ENCODE results near the gene SLC1A2.

The SLC1A2 gene

GRCh38 chr11:35381709-35382322 is 37.5 kb downstream of the SLC1A2 start:
- Histone ChIP-seq H3K4me3 (no peak overlapping the region), H3K27ac (no peak overlapping the region)

DNA sequence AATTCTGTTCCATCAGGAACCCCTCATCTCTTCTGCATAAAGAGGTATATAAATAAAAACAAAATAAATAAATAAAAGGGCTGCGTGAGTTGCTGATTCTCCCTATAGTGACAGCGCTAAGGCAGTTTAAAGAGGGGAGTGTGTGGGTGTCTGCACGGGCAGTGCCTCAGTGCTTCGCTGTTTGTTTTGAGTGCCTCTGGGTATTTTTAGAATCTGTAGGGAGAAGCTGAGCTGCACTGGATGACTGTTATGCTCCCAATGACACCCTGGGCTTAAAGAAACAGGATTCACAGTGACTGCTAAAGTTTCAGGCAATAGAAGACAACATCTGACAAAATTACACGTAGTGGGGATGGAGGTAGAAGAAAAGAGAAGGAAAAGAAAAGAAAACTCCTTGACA is 38.8 kb downstream of the SLC1A2 start:
- no peak overlapping the region for H3K4me3 ChIP-seq
- H3K27ac ChIP-seq, result no peak overlapping the region

GRCh38 chr11:35377262-35377661 is 42.1 kb downstream of the SLC1A2 start:
- Histone ChIP-seq H3K4me3 (no peak overlapping the region), H3K27ac (peak overlapping the region in 3 of 21 experiments; percentile 10 to 40 (median 34))

DNA sequence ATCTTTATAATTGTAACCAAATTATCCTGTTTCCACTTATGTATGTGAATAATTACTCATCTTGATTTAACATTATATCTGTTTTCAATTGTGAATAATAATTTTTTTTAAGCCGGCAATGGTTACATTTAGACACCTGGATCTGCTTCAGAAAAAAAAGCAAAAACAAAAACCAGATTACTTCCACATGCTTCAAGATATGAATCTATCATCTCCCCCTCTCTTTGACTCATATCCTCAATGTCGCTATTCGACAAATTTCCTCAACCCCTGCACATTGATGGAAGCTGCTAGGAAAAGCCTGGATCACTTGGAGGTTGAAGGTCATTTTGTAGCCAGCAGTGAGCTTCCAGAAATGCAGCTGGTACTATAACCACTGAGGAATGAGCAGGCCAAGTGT is 42.7 kb downstream of the SLC1A2 start:
- Histone ChIP-seq H3K4me3 (no peak overlapping the region), H3K27ac (peak overlapping the region in 3 of 21 experiments; percentile 10 to 40 (median 34))

DNA sequence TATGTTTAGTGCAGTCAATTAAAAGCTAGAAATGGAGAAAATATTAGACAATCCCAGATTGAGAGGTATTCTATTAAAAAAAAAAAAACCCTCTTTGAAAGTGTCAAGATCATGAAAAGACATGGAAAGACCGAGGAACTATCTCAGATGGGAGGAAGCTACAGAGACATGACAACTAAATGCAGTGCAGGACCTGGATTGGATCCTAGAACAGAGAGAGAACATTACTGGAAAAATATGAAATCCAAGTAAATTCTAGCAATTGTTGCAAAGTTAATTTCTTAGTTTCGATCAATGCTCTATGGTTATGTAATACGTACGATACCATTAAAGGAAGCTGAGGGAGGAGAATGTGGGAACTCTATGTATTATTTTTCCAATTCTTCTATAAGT is 43.2 kb downstream of the SLC1A2 start:
- Histone ChIP-seq H3K27ac (peak overlapping the region in 2 of 21 experiments; percentile 21 to 42), H3K4me3 (no peak overlapping the region)

GRCh38 chr11:35375332-35376117 is 43.8 kb downstream of the SLC1A2 start:
- H3K4me3 ChIP-seq, result no peak overlapping the region
- peak overlapping the region in 4 of 21 experiments; percentile 8 to 42 (median 23) for H3K27ac ChIP-seq

- Histone ChIP-seq H3K27ac (no peak overlapping the region), H3K4me3 (no peak overlapping the region)
Measured at GRCh38 chr11:35373284-35373933, 45.9 kb downstream of the SLC1A2 start.

DNA sequence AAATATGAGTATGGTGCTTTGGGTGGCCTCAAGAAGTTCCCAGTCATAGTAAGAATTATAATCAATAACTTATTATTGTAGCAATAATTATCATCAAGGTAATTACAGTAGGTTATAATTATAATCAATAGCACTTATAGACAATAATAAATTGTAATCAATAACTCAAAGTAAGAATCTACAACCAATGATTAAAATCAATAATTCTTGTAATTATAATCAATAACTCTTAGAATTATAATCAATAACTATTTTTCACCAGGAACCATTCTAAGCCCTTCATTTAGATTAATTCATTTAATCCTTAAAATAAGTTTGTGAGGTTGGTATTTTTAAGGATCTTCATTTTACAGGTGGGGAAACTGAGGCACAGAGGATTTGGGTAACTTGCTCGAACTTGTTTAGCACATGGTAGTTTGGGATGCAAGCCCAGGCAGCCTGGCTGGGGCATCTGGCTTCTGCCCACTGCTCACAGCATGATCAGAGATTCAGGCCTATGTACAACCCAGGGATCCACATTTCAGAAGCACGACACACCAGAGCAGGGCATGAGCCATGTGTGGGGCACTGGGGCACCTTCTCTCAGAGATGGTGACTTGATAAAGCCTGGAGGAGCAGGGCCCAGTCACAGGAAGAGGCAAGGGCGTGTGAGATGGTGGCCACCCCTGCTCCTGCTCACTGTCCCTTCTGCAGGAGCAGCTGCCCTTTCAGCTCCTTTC is 46.6 kb downstream of the SLC1A2 start:
- H3K27ac ChIP-seq, result no peak overlapping the region

GRCh38 chr11:35367491-35367890 is 51.9 kb downstream of the SLC1A2 start:
- Histone ChIP-seq H3K4me3 (no peak overlapping the region), H3K27ac (peak overlapping the region in 4 of 21 experiments; percentile 10 to 47 (median 28))

More for the DNA sequence above, 46.6 kb downstream of the SLC1A2 start:
- no peak overlapping the region for H3K4me3 ChIP-seq

GRCh38 chr11:35366798-35367197 is 52.6 kb downstream of the SLC1A2 start:
- H3K4me3 ChIP-seq, result no peak overlapping the region
- H3K27ac ChIP-seq, result peak overlapping the region in 2 of 21 experiments; percentile 13 to 43

DNA sequence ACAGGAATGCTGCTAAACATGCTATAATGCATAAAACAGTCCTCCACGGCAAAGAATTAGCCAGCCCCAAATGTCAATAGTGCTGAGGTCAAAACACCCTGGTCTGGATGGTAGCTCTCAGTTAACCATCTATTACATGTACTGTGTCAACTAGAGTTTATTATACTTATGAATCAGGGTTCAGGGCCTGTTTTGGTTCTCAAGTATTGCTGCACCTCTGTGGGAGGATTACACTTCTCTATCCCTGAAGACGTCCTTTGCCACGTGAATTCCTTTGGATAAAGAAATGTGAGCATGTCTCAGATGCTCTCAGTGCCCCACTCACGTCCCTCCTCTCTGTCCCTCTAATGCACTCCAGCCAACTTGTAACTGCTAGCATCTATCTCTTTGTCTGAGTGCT is 53.4 kb downstream of the SLC1A2 start:
- H3K4me3 ChIP-seq, result no peak overlapping the region
- peak overlapping the region in 1 of 21 experiments; percentile 43 for H3K27ac ChIP-seq

GRCh38 chr11:35365395-35365794 is 54.0 kb downstream of the SLC1A2 start:
- Histone ChIP-seq H3K4me3 (no peak overlapping the region), H3K27ac (no peak overlapping the region)

- Histone ChIP-seq H3K4me3 (no peak overlapping the region), H3K27ac (peak overlapping the region in 15 of 21 experiments; percentile 7 to 78 (median 55))
Measured at GRCh38 chr11:35363854-35364780, 55.2 kb downstream of the SLC1A2 start.

DNA sequence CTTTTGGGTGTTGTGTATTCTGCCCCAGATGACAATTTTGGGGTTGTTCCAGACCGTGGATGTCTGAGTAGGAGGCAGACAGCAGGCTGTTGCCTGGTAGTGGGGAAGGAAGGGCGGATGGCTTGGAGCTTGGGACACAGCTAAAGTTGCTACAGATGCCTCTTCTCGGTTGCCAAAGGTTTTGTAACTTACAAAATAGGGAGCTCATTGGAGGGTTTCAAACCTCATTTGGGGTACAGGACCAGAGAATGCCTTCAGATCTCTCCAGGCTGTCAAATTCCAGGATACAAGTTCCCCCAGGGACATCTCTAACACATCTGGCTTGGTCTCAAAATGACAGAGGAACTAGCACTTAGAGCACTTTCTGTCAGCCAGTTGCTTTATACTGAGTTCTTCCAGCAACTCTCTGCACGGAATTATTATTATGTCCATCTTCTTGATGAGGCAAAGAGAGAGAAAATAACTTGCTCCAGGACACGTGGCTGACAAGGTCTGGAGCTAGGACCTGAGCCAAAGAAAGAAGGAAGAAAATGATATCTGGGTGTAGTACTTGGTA is 56.0 kb downstream of the SLC1A2 start:
- no peak overlapping the region for H3K4me3 ChIP-seq
- peak overlapping the region in 17 of 21 experiments; percentile 7 to 78 (median 45) for H3K27ac ChIP-seq

GRCh38 chr11:35362521-35362980 is 56.8 kb downstream of the SLC1A2 start:
- Histone ChIP-seq H3K4me3 (no peak overlapping the region), H3K27ac (peak overlapping the region in 14 of 21 experiments; percentile 7 to 78 (median 54))

DNA sequence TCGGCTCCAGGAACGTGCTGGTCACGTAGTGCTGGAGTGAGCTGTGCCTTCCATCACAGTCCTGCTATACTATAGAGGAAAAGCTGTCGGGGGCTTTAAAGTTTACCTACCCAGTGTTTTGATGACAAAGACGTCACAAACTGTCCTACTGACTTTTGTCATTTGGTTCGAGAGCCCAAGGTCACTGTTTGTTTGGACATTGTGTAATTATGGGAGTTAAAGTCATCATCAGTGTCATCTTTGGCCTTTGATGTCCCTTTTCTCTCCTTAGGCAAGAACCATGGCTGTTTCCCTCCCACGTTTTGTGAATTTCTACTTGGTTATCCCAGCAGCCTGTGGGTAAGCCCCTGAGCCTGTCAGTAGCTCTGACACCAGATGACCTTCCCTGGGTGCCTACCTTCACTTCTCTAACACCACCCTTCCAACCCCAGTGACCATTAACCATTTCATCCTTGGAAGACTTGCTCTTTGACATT is 59.3 kb downstream of the SLC1A2 start:
- Histone ChIP-seq H3K27ac (peak overlapping the region in 10 of 21 experiments; percentile 7 to 67 (median 42)), H3K4me3 (no peak overlapping the region)

- H3K4me3 ChIP-seq, result no peak overlapping the region
- peak overlapping the region in 11 of 21 experiments; percentile 7 to 67 (median 39) for H3K27ac ChIP-seq
Measured at GRCh38 chr11:35359321-35360054, 59.9 kb downstream of the SLC1A2 start.

DNA sequence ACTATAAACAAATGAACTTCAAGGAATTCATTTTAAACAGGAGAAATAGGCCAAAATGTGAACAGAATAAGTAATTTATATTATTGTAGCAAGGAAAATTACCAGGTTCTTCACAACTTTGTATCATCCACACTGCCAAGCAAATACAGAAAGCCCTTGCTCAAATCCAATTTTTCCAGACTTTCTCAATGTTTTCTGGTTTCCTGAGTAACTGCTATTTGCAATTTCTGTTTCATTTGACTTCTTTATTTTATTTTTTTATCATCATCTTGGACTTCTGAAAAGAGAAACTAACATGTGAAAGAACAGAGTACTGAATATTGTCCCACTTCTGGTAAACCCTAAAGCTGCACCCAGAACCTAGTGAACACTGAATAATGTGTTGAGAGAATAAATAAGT is 61.0 kb downstream of the SLC1A2 start:
- H3K27ac ChIP-seq, result peak overlapping the region in 4 of 21 experiments; percentile 30 to 67 (median 42)

More for the DNA sequence above, 61.0 kb downstream of the SLC1A2 start:
- H3K4me3 ChIP-seq, result no peak overlapping the region
